Stimulated activated naive CD8-positive, alpha-beta T cell treated with anti-CD3 and anti-CD28 coated beads, Interleukin-15, Interleukin-2, amounts not matched to agents 100 ng/mL and 50 ng/mL, for 24 hours (primary cell): ENCODE data around the gene SLC7A14.

Experiments used
- H3K27ac Mint-ChIP-seq: one replicate; pipeline ENCODE4 v1.8.0; 2021; ENCODE audit warnings: mild to moderate bottlenecking, mixed read lengths
- H3K27me3 Mint-ChIP-seq: one replicate; pipeline ENCODE4 v1.8.0; 2021; ENCODE audit warnings: mixed read lengths
- H3K36me3 Mint-ChIP-seq: one replicate; pipeline ENCODE4 v1.8.0; 2021; ENCODE audit warnings: low read depth, mixed read lengths
- H3K4me1 Mint-ChIP-seq: one replicate; pipeline ENCODE4 v1.8.0; 2021; ENCODE audit warnings: low read depth, mixed read lengths
- H3K4me3 Mint-ChIP-seq: one replicate; pipeline ENCODE4 v1.8.0; 2021; ENCODE audit warnings: mild to moderate bottlenecking, mixed read lengths
- H3K9me3 Mint-ChIP-seq: one replicate; pipeline ENCODE4 v1.8.0; 2021; ENCODE audit warnings: mixed read lengths

SLC7A14 gene

GRCh38 chr3:170506556-170506955 is 79.3 kb downstream of the SLC7A14 start:
- H3K4me1 Mint-ChIP-seq: no peaks in the 10 kb centered on the region
- H3K36me3 Mint-ChIP-seq: no peaks in the 10 kb centered on the region
- no peak overlapping the region for H3K4me3 Mint-ChIP-seq
- no peaks in the 10 kb centered on the region for H3K9me3 Mint-ChIP-seq
- H3K27me3 Mint-ChIP-seq: peaks cover 6% of the 10 kb centered on the region
- H3K27ac Mint-ChIP-seq: no peak overlapping the region

- Mint-ChIP-seq H3K27me3 (peaks cover 10% of the 10 kb centered on the region), H3K36me3 (no peaks in the 10 kb centered on the region), H3K9me3 (no peaks in the 10 kb centered on the region), H3K4me1 (no peaks in the 10 kb centered on the region), H3K27ac (no peak overlapping the region), H3K4me3 (no peak overlapping the region)
Measured at GRCh38 chr3:170502297-170502696, 83.6 kb downstream of the SLC7A14 start.

GRCh38 chr3:170500995-170501394 is 84.9 kb downstream of the SLC7A14 start:
- no peak overlapping the region for H3K4me3 Mint-ChIP-seq
- peaks cover 5% of the 10 kb centered on the region for H3K27me3 Mint-ChIP-seq
- H3K4me1 Mint-ChIP-seq: no peaks in the 10 kb centered on the region
- no peaks in the 10 kb centered on the region for H3K36me3 Mint-ChIP-seq
- no peak overlapping the region for H3K27ac Mint-ChIP-seq
- no peaks in the 10 kb centered on the region for H3K9me3 Mint-ChIP-seq

GRCh38 chr3:170500462-170500861 is 85.4 kb downstream of the SLC7A14 start:
- Mint-ChIP-seq H3K4me3 (no peak overlapping the region), H3K4me1 (no peaks in the 10 kb centered on the region), H3K9me3 (no peaks in the 10 kb centered on the region), H3K27ac (no peak overlapping the region), H3K27me3 (peaks cover 5% of the 10 kb centered on the region), H3K36me3 (no peaks in the 10 kb centered on the region)

- Mint-ChIP-seq H3K27me3 (peaks cover 5% of the 10 kb centered on the region), H3K9me3 (no peaks in the 10 kb centered on the region), H3K27ac (no peak overlapping the region), H3K4me3 (no peak overlapping the region), H3K4me1 (no peaks in the 10 kb centered on the region), H3K36me3 (no peaks in the 10 kb centered on the region)
Measured at GRCh38 chr3:170499562-170500156, 86.2 kb downstream of the SLC7A14 start.

GRCh38 chr3:170497207-170498095 is 88.4 kb downstream of the SLC7A14 start:
- H3K27ac Mint-ChIP-seq: no peak overlapping the region
- H3K9me3 Mint-ChIP-seq: no peaks in the 10 kb centered on the region
- H3K4me1 Mint-ChIP-seq: no peaks in the 10 kb centered on the region
- H3K36me3 Mint-ChIP-seq: no peaks in the 10 kb centered on the region
- peaks cover 5% of the 10 kb centered on the region for H3K27me3 Mint-ChIP-seq
- H3K4me3 Mint-ChIP-seq: no peak overlapping the region

GRCh38 chr3:170496868-170497140 is 89.1 kb downstream of the SLC7A14 start:
- Mint-ChIP-seq H3K4me3 (no peak overlapping the region), H3K9me3 (no peaks in the 10 kb centered on the region), H3K36me3 (no peaks in the 10 kb centered on the region), H3K27ac (no peak overlapping the region), H3K27me3 (peaks cover 5% of the 10 kb centered on the region), H3K4me1 (no peaks in the 10 kb centered on the region)

- peaks cover 5% of the 10 kb centered on the region for H3K27me3 Mint-ChIP-seq
- H3K36me3 Mint-ChIP-seq: no peaks in the 10 kb centered on the region
- H3K4me3 Mint-ChIP-seq: no peak overlapping the region
- H3K9me3 Mint-ChIP-seq: no peaks in the 10 kb centered on the region
- H3K27ac Mint-ChIP-seq: no peak overlapping the region
- no peaks in the 10 kb centered on the region for H3K4me1 Mint-ChIP-seq
Measured at GRCh38 chr3:170496026-170496867, 89.6 kb downstream of the SLC7A14 start.

GRCh38 chr3:170494766-170495165 is 91.1 kb downstream of the SLC7A14 start:
- Mint-ChIP-seq H3K4me1 (no peaks in the 10 kb centered on the region), H3K9me3 (no peaks in the 10 kb centered on the region), H3K27me3 (peaks cover 3% of the 10 kb centered on the region), H3K36me3 (no peaks in the 10 kb centered on the region), H3K27ac (no peak overlapping the region), H3K4me3 (no peak overlapping the region)

GRCh38 chr3:170493712-170494182 is 92.1 kb downstream of the SLC7A14 start:
- Mint-ChIP-seq H3K4me3 (no peak overlapping the region), H3K4me1 (no peaks in the 10 kb centered on the region), H3K27ac (no peak overlapping the region), H3K36me3 (no peaks in the 10 kb centered on the region), H3K27me3 (no peaks in the 10 kb centered on the region), H3K9me3 (no peaks in the 10 kb centered on the region)

- Mint-ChIP-seq H3K27ac (no peak overlapping the region), H3K9me3 (no peaks in the 10 kb centered on the region), H3K27me3 (peaks cover 4% of the 10 kb centered on the region), H3K4me3 (no peak overlapping the region), H3K36me3 (no peaks in the 10 kb centered on the region), H3K4me1 (no peaks in the 10 kb centered on the region)
Measured at GRCh38 chr3:170491901-170492300, 94.0 kb downstream of the SLC7A14 start.

- Mint-ChIP-seq H3K4me3 (no peak overlapping the region), H3K36me3 (no peaks in the 10 kb centered on the region), H3K27ac (no peak overlapping the region), H3K9me3 (no peaks in the 10 kb centered on the region), H3K4me1 (no peaks in the 10 kb centered on the region), H3K27me3 (peaks cover 4% of the 10 kb centered on the region)
Measured at GRCh38 chr3:170490828-170491560, 94.9 kb downstream of the SLC7A14 start.

GRCh38 chr3:170488802-170489201 is 97.1 kb downstream of the SLC7A14 start:
- H3K36me3 Mint-ChIP-seq: no peaks in the 10 kb centered on the region
- H3K4me1 Mint-ChIP-seq: no peaks in the 10 kb centered on the region
- H3K4me3 Mint-ChIP-seq: no peak overlapping the region
- H3K9me3 Mint-ChIP-seq: no peaks in the 10 kb centered on the region
- H3K27ac Mint-ChIP-seq: no peak overlapping the region
- peaks cover 4% of the 10 kb centered on the region for H3K27me3 Mint-ChIP-seq

GRCh38 chr3:170487031-170487430 is 98.8 kb downstream of the SLC7A14 start:
- H3K27ac Mint-ChIP-seq: no peak overlapping the region
- H3K36me3 Mint-ChIP-seq: no peaks in the 10 kb centered on the region
- no peaks in the 10 kb centered on the region for H3K4me1 Mint-ChIP-seq
- no peak overlapping the region for H3K4me3 Mint-ChIP-seq
- peaks cover 4% of the 10 kb centered on the region for H3K27me3 Mint-ChIP-seq
- no peaks in the 10 kb centered on the region for H3K9me3 Mint-ChIP-seq
